NCI-H526 (cell line): ENCODE measurements around the gene GRM8.

Experiments
- DNase-seq, 2 experiments: peaks; one replicate each; lab custom pipeline; 2025; lab: John Stamatoyannopoulos, UW

Gene GRM8

GRCh38 chr7:126511046-126511445, 741.7 kb downstream of the GRM8 start:
- no peak for DNase-seq

DNA sequence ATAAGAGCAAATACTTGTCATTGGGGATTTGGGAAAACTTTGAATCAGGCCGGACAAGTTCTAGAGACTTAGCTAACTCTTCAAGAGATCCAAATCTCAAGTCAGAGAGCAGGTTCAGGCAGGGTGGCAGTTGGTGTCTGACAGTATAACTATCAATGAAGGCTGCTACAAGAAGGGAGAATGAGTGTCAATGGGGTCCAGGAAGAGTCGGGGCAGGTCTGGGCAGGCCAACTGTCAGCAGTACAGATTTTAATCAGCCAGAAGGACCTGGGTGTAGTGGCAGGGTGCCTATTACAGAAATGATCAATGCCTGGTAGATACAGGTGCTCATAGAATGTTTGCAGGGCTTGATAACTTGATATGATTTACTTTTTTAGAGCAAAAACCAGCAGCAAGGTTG, 751.1 kb downstream of the GRM8 start:
- no peak for DNase-seq

DNA sequence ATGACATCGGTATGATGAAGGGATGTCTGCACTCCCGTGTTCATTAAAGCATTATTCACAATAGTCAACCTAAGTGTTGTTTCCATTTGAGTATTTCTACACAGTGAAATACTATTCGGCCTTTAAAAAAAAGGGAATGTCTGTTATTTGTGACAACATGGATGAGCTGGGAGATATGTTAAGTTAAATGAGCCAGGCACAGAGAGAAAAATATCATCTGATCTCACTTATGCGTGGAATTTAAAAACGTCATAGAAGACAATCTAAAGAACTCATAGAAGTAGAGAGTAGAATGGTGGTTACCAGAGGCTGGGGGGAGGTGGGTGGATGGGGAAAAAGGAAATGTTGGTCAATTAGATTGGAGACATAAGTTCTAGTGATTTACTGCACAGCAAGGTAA, 753.3 kb downstream of the GRM8 start:
- DNase-seq: no peak

- no peak for DNase-seq
Measured at GRCh38 chr7:126495733-126496132, 757.0 kb downstream of the GRM8 start.

DNA sequence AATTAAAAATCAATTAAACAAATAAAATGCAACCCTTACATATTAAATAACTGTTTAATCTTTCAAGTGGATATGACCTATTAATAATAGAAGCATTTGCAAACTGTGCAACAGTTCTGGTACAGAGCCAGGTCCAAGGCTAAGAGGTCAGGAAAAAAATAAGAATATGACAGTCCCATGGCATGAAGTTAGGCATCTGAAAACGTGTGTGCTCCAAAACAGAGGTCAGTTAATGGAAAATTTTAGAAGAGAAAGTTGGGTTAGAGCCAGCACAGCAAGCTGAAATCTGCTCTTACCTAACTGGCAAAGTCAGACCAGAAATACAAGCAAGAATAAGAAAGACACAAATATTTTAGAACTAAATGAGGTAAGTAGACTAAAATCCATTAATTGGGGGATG, 757.7 kb downstream of the GRM8 start:
- no peak for DNase-seq

DNA sequence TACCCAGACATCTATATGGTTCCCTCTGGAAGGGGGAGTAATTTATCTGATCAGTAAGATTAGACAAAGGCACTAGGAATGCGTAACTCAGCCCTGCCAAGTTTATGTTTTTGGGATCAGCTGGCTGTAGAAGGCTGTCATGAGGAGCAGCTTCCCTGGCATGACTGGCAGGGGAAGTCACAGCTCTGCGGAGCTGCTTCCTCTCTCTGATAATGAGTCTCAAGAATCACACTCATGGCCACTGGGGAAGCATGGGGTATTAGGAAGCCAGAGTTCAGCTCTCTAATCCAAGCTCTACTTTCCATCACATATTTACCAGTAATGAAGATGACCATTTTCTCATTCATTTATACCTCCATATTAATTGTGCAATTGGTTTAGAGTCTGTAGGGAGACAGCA, 758.9 kb downstream of the GRM8 start:
- DNase-seq: no peak

DNA sequence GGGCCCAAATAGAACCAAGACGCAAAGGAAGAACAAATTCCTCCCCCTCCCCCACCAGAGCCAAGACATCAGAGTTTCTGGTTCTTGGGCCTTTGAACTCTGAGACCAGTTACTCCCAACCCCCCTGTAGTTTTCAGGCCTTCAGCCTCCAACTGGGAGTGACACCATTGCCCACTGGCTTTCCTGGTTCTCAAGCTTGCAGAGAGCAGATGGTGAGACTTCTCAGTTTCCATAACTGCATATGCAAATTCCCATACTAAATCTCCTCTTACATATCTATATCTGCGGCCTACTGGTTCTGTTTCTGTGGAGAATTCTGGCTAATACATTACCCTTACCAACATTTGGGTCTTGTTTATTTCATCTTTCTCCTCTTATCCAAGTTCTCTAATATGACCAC, 762.9 kb downstream of the GRM8 start:
- DNase-seq: peak; percentile 49 to 75

GRCh38 chr7:126487728-126488442, 764.9 kb downstream of the GRM8 start:
- no peak for DNase-seq

GRCh38 chr7:126486806-126487205, 765.9 kb downstream of the GRM8 start:
- DNase-seq: peak; percentile 67 to 78

GRCh38 chr7:126485791-126486190, 767.0 kb downstream of the GRM8 start:
- DNase-seq: no peak

DNA sequence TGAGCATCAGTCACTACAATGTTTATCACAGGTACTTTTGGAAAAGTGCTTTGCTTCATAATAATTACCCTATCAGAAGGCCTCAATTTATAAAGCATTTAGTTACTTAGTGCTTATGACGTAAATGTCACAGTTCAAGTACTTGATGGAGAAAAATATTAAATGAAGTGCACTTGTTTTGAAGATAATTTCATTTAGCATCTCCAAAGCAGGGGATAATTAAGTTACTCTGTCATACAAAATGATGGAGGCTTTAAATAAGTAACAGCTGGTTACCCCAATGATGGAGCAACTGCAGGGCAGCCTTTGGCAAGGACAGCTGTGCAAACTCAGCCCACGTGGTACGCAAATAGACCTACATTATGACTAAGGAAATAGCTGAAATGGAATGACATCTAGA, 768.8 kb downstream of the GRM8 start:
- peak in 1 of 2 experiments; percentile 4 for DNase-seq

GRCh38 chr7:126472825-126473224, 779.9 kb downstream of the GRM8 start:
- no peak for DNase-seq

GRCh38 chr7:126462405-126462804, 790.3 kb downstream of the GRM8 start:
- no peak for DNase-seq

- no peak for DNase-seq
Measured at GRCh38 chr7:126460664-126461063, 792.1 kb downstream of the GRM8 start.

- DNase-seq: no peak
Measured at GRCh38 chr7:126453104-126453503, 799.6 kb downstream of the GRM8 start.

GRCh38 chr7:126450269-126450671, 802.5 kb downstream of the GRM8 start:
- peak; percentile 93 for DNase-seq

DNA sequence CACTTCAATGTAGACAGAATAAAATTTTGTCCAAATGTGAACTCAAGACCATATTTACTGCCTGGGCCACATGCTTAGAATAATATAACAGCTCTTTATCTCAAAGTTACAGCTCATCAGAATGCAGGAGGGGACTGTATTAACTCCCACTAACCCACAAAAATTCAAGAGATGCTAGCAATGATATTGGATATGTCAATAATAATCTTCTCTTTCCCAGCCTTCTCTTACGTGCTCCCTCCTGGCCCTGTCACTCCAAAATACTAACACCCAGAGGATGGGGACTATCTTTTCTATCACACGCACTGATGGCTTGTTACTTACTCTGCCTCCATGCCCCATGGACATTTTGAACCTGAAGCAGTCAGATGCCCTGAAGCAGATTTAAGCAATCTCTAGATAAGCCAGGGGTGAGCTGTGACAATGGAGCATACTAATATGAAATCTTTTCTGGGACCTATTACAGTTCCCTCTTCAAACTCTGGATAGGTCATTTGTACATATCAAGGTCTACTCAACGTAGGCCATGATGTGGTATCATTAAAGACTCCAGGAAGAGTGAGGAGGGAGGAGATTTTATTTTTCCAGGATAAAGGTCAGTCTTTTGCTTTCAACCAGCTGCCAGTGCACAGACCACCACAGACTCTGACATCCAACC, 803.0 kb downstream of the GRM8 start:
- peak; percentile 62 to 86 for DNase-seq

- DNase-seq: no peak
Measured at GRCh38 chr7:126447984-126448383, 804.8 kb downstream of the GRM8 start.

GRCh38 chr7:126445991-126446390, 806.8 kb downstream of the GRM8 start:
- no peak for DNase-seq

GRCh38 chr7:126443951-126444350, 808.8 kb downstream of the GRM8 start:
- DNase-seq: no peak

DNA sequence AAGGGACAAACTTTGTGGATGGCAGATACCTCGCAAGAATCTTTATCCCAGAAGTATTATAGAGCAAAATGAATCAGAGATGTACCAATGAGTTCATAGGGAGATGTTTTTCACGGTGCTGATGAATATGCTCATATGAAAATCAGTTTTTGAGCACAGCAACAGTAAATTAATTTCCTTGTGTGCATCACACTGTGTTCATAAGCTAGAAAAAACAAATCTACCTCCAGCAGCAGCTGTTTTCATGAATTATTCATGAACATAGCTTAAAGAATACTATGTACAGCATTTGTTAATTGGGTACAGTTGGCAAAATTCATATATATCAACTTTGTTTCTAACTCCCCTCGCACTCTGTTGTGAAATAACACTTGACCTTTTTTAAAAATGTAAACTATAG, 809.8 kb downstream of the GRM8 start:
- peak; percentile 26 to 62 for DNase-seq

DNA sequence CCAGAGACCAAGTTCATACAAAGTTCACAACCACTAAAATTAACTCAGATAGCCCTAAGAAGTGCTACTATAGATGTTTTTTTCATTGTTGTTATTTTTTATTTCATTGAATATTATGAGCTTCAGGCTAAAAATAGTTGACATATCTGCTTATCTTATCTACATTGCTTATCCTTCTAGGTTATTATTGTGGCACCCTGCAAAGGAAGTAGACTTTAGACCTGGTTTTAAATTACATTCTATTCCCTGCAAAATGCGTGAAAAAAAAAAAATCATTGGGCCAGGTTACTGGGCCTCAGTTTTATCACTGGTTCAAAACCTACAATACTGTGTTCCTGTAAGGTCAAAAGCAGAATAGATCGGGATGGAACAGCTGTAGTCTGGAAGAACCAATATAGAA, 811.0 kb downstream of the GRM8 start:
- no peak for DNase-seq

GRCh38 chr7:126440542-126440941, 812.2 kb downstream of the GRM8 start:
- no peak for DNase-seq
